NT2/D1 (cell line): ENCODE results near the gene KIF18A.

ENCODE experiments used
- SUZ12 ChIP-seq: IDR thresholded peaks from 2 replicates; pipeline ENCODE4 v1.6.1; 2011; ENCODE audit not compliant: insufficient read length, insufficient read depth; ENCODE audit errors: extremely low read depth
- YY1 ChIP-seq: IDR thresholded peaks from 2 replicates; pipeline ENCODE4 v1.6.1; 2011; ENCODE audit not compliant: insufficient read length, insufficient read depth
- ZNF274 ChIP-seq: IDR thresholded peaks from 2 replicates; pipeline ENCODE4 v1.6.1; 2011; ENCODE audit warnings: mild to moderate bottlenecking, low read depth, low read length

DNA sequence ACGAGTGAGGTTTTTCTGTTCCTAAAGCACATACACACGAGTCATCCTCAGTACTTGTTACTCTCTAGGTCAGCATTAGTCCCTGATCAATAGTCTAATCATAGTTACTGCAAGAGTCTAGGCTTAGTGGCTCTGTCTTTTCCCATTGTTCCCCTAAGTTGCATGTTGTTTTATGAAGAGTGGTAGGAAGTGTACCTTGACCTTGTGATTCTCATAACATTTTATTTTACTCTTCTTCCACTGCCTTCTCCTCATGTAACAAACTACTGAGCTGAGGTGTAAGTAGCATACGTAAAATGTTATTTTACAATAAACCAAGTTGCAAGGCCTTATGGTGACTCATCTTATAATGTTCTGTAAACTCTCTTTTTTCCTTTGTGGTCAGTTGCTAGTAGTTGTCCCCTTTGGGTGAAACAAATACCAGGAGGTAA is 15.2 kb upstream of the KIF18A start:
- TF ChIP-seq ZNF274: no peak
- no peak for TF ChIP-seq YY1
- no peak for TF ChIP-seq SUZ12
